Measurements from ENCODE around the gene BPTF. TPM values are rescaled to one million over a fixed set of nuclear protein-coding genes. Genes with fewer than 3 reads are reported as not detected.

The BPTF gene
- total and polyA plus RNA-seq, 2 of the 13 experiments (the other 11 are each of a cell fraction or from before 2014, with no cell fraction given) = 43.5 to 66.1 TPM

DNA sequence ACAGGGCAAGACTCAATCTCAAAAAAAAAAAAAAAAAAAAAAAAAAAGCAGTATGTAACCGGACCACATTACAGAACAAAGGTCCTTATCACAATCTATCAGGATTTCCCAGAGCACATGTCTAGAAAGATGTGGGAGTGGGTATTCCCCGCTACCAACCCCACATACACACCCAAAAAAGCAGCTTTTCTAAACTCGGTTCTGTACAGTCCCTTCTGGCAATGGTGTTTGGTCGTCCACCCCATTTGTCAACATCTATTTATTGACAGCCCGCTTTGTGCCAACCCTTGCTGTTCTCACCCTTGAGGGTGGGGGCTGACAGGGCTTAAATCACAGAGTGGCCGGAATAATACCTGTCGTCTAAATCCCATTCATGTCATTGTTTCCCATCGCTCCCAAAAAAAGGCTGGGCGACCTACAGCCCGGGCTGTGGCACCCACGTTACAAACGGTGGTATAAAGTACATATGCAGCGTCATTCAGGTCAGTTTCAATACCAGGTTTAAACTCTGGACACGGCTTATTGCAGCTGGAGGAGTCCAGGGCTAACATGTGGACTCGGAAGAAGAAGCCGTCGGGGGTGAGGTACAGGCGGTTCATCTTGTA, 167.3 kb downstream of the BPTF start (continued):
- TF ChIP-seq FOXA3 (CRISPR knock-in tag; IDR thresholded peaks at IDR 0.05) = peak; percentile 4; the same call in 1 of the 2 replicates
- no peak for TF ChIP-seq CBX1 (IDR thresholded peaks at IDR 0.05; ENCODE audit: low read depth)
- TF ChIP-seq ZNF777 (CRISPR knock-in tag; IDR thresholded peaks at IDR 0.05) = peak; percentile 98; the same call in 1 of the 2 replicates
- TF ChIP-seq ASH2L (IDR thresholded peaks at IDR 0.05; ENCODE audit: insufficient read length, low read depth, low read length) = no peak
- 0 out of 2 replicates have a peak, but pooled peaks have one; percentile 57 for TF ChIP-seq ZNF256 (CRISPR knock-in tag; conservative IDR thresholded peaks at IDR 0.05)
- TF ChIP-seq MEF2D (CRISPR knock-in tag; IDR thresholded peaks at IDR 0.05) = 0 out of 2 replicates have a peak, but pooled peaks have one; percentile 49
- no peak; the same call in 1 of the 2 replicates for TF ChIP-seq ZNF660 (CRISPR knock-in tag; IDR thresholded peaks at IDR 0.05; ENCODE audit: borderline replicate concordance, low read depth)
- TF ChIP-seq ZNF580 (CRISPR knock-in tag; IDR thresholded peaks at IDR 0.05; ENCODE audit: borderline replicate concordance, low read depth) = peak; percentile 62; the same call in 1 of the 2 replicates
- TF ChIP-seq, protein P1, sequence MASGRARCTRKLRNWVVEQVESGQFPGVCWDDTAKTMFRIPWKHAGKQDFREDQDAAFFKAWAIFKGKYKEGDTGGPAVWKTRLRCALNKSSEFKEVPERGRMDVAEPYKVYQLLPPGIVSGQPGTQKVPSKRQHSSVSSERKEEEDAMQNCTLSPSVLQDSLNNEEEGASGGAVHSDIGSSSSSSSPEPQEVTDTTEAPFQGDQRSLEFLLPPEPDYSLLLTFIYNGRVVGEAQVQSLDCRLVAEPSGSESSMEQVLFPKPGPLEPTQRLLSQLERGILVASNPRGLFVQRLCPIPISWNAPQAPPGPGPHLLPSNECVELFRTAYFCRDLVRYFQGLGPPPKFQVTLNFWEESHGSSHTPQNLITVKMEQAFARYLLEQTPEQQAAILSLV (CRISPR knock-in tag; IDR thresholded peaks at IDR 0.05; ENCODE audit: borderline replicate concordance) = 0 out of 2 replicates have a peak, but pooled peaks have one; percentile 20
- peak; percentile 31; the same call in 1 of the 2 replicates for TF ChIP-seq ZNF746 (CRISPR knock-in tag; IDR thresholded peaks at IDR 0.05)
- no peak for TF ChIP-seq AHR (CRISPR knock-in tag; IDR thresholded peaks at IDR 0.05)
- TF ChIP-seq SOX13 (IDR thresholded peaks at IDR 0.05) = 0 out of 2 replicates have a peak, but pooled peaks have one; percentile 20
- TF ChIP-seq SOX13 (CRISPR knock-in tag; conservative IDR thresholded peaks at IDR 0.05 in 1 of 2, IDR thresholded peaks at IDR 0.05 in 1 of 2) = no peak
- TF ChIP-seq ZNF879 (CRISPR knock-in tag; IDR thresholded peaks at IDR 0.05) = no peak
- no peak for TF ChIP-seq FOXP1 (IDR thresholded peaks at IDR 0.05)
- TF ChIP-seq FOXP1 (CRISPR knock-in tag; IDR thresholded peaks at IDR 0.05) = 0 out of 2 replicates have a peak, but pooled peaks have one; percentile 20
- no peak for TF ChIP-seq HDAC6 (IDR thresholded peaks at IDR 0.05; ENCODE audit: low read depth, low read length)
- no peak for TF ChIP-seq AKAP8 (CRISPR knock-in tag; IDR thresholded peaks at IDR 0.05)
- TF ChIP-seq, protein P2, sequence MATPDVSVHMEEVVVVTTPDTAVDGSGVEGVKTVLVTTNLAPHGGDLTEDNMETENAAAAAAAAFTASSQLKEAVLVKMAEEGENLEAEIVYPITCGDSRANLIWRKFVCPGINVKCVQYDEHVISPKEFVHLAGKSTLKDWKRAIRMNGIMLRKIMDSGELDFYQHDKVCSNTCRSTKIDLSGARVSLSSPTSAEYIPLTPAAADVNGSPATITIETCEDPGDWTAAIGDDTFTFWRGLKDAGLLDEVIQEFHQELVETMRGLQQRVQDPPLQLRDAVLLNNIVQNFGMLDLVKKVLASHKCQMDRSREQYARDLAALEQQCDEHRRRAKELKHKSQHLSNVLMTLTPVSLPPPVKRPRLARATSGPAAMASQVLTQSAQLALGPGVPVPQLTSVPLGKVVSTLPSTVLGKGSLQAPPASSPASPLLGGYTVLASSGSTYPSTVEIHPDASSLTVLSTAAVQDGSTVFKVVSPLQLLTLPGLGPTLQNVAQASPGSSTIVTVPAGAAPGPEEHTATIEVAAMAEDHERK (CRISPR knock-in tag; IDR thresholded peaks at IDR 0.05; ENCODE audit: low read depth) = no peak
- TF ChIP-seq PPARG (CRISPR knock-in tag; conservative IDR thresholded peaks at IDR 0.05) = no peak
- no peak for TF ChIP-seq POLR2AphosphoS5 (IDR thresholded peaks at IDR 0.05; ENCODE audit: low read depth, low read length)
- 0 out of 2 replicates have a peak, but pooled peaks have one; percentile 36 for TF ChIP-seq PAXIP1 (CRISPR knock-in tag; conservative IDR thresholded peaks at IDR 0.05)
- TF ChIP-seq ZNF34 (CRISPR knock-in tag; IDR thresholded peaks at IDR 0.05; ENCODE audit: borderline replicate concordance) = 0 out of 2 replicates have a peak, but pooled peaks have one; percentile 49

Data from HepG2 (cell line).